Measurements from ENCODE around the gene ZNF385C. TPM values are rescaled to one million over a fixed set of nuclear protein-coding genes. Genes with fewer than 3 reads are reported as not detected.
"Not testable (repeated sequence)": the region's sequence is repeated elsewhere in the genome, so short reads cannot be mapped to it uniquely, and the experiment has no call there.

Gene ZNF385C
- total RNA-seq, 1 donor from 2014 or later: 1.3 TPM

DNA sequence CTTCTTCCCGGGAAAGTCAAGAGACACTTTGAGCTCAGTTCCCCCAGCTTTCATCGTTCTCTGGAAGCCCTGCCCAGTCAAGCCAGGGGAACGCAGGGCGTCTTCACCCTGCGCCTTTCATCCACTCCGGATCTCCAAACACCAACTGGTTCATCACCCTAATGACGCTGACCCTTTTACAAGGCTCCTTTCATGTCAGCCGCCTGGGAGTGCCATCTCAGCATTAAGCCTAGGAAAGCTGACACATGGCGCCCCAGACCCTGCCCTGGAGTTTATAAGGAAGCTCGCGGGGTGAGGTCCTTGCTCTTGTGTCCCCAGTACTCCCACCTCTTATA lies 80.4 kb downstream of the ZNF385C start:
- Mint-ChIP-seq H3K36me3 (ENCODE audit: low read depth, unreplicated experiment) (peaks cover 22% of the 10 kb centered on the region), H3K4me1 (ENCODE audit: unreplicated experiment) (peaks cover 50% of the 10 kb centered on the region), H3K27ac (ENCODE audit: unreplicated experiment) (peak overlapping the region; percentile 100), H3K27me3 (ENCODE audit: unreplicated experiment) (peaks cover 32% of the 10 kb centered on the region), H3K9me3 (ENCODE audit: unreplicated experiment) (no peaks in the 10 kb centered on the region), H3K4me3 (ENCODE audit: unreplicated experiment) (peak overlapping the region; percentile 100)
- no peak for DNase-seq (ENCODE audit: low spot score)
- TF ChIP-seq, protein P1, sequence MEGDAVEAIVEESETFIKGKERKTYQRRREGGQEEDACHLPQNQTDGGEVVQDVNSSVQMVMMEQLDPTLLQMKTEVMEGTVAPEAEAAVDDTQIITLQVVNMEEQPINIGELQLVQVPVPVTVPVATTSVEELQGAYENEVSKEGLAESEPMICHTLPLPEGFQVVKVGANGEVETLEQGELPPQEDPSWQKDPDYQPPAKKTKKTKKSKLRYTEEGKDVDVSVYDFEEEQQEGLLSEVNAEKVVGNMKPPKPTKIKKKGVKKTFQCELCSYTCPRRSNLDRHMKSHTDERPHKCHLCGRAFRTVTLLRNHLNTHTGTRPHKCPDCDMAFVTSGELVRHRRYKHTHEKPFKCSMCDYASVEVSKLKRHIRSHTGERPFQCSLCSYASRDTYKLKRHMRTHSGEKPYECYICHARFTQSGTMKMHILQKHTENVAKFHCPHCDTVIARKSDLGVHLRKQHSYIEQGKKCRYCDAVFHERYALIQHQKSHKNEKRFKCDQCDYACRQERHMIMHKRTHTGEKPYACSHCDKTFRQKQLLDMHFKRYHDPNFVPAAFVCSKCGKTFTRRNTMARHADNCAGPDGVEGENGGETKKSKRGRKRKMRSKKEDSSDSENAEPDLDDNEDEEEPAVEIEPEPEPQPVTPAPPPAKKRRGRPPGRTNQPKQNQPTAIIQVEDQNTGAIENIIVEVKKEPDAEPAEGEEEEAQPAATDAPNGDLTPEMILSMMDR (IDR thresholded peaks at IDR 0.05; ENCODE audit: unreplicated experiment): no peak

DNA sequence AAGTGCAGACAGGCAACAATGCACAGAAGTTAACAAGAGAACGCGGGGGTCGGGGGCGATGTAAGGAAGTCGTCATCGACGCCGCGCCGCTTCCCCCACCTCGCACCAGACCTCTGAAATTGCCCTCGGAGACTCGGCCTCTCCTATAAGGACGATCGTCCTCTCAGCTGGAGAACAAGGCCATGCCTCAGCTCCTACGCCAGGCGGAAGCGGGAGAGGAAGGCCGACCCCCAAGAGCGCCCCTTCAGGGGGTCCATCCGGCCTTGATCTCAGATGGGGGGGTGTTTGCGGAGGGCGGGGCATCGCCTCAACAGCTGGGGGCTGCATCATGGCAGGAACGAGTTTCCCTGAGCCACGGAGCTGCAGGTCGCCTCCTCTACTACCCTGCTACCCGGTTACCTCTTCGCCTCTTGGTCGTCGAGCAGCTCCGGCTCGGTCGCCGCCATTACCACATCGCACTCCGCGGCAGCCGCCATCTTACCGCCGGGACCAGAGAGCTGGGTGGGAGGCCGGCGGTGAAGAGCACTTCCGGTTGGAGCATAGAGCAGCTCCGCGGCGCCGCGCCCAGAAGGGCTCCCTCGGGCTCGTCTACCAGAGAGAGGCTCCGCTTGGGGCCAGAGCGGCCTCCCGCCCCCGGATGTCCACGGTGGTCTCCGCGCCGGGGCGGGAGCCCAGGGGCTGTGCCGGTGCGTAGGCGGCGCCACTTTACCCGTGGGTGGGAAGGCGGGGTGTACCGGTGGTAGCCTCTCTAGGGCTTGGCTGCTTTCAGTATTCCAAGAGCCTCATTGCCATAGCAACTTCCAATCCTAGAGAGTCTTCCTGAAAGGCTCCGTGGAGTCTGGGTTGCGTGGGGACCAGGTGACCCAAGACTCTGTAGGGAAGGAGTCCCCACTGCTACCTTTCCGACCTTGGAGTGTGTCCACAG lies 81.1 kb downstream of the ZNF385C start, which contains the start of gene DNAJC7:
TSS of gene DNAJC7 (minus strand) at position 499 of the 925 bp plus-strand sequence. CDS start at position 476, 23 bp downstream.
- TF ChIP-seq, protein P1 (IDR thresholded peaks at IDR 0.05; ENCODE audit: unreplicated experiment): no peak
- Mint-ChIP-seq H3K36me3 (ENCODE audit: low read depth, unreplicated experiment) (peaks cover 18% of the 10 kb centered on the region), H3K9me3 (ENCODE audit: unreplicated experiment) (no peaks in the 10 kb centered on the region), H3K4me3 (ENCODE audit: unreplicated experiment) (peak within 1 kb of the TSS; percentile 100), H3K27me3 (ENCODE audit: unreplicated experiment) (peaks cover 32% of the 10 kb centered on the region), H3K4me1 (ENCODE audit: unreplicated experiment) (peaks cover 48% of the 10 kb centered on the region), H3K27ac (ENCODE audit: unreplicated experiment) (peak within 1 kb of the TSS; percentile 100)
- DNase-seq (ENCODE audit: low spot score): peak; percentile 84

DNA sequence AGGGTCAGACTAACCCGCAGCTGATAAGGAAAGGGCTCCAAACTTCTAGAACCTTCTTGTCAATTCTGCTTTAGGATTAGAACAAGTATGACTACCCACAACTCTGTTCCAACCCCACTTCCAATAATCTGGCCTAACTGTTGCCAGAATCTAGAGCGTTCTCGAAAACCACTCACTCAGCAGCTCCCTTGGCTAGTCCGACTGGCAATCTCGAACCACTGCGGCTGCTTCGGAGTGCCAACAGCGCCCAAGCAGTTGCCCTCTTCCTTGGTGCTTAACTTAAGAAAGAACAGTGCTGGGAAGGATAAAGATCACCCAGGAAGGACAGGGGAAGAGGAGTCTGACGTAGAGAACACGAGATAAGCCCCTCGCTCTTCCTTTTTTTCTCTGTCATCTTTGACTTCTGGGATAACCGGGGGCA lies 81.9 kb downstream of the ZNF385C start:
- Mint-ChIP-seq H3K27ac (ENCODE audit: unreplicated experiment) (peak overlapping the region; percentile 100), H3K4me3 (ENCODE audit: unreplicated experiment) (peak overlapping the region; percentile 100), H3K36me3 (ENCODE audit: low read depth, unreplicated experiment) (peaks cover 13% of the 10 kb centered on the region), H3K4me1 (ENCODE audit: unreplicated experiment) (peaks cover 52% of the 10 kb centered on the region), H3K9me3 (ENCODE audit: unreplicated experiment) (no peaks in the 10 kb centered on the region), H3K27me3 (ENCODE audit: unreplicated experiment) (peaks cover 27% of the 10 kb centered on the region)
- no peak for DNase-seq (ENCODE audit: low spot score)
- TF ChIP-seq, protein P1 (IDR thresholded peaks at IDR 0.05; ENCODE audit: unreplicated experiment): no peak

GRCh38 chr17:42013740-42014139 lies 84.5 kb downstream of the ZNF385C start:
- peaks cover 34% of the 10 kb centered on the region for H3K4me1 Mint-ChIP-seq (ENCODE audit: unreplicated experiment)
- DNase-seq (ENCODE audit: low spot score); H3K36me3 Mint-ChIP-seq (ENCODE audit: low read depth, unreplicated experiment); H3K9me3 Mint-ChIP-seq (ENCODE audit: unreplicated experiment); H3K4me3 Mint-ChIP-seq (ENCODE audit: unreplicated experiment): not testable (repeated sequence)
- H3K27ac Mint-ChIP-seq (ENCODE audit: unreplicated experiment): peak overlapping the region; percentile 59
- peaks cover 14% of the 10 kb centered on the region for H3K27me3 Mint-ChIP-seq (ENCODE audit: unreplicated experiment)

DNA sequence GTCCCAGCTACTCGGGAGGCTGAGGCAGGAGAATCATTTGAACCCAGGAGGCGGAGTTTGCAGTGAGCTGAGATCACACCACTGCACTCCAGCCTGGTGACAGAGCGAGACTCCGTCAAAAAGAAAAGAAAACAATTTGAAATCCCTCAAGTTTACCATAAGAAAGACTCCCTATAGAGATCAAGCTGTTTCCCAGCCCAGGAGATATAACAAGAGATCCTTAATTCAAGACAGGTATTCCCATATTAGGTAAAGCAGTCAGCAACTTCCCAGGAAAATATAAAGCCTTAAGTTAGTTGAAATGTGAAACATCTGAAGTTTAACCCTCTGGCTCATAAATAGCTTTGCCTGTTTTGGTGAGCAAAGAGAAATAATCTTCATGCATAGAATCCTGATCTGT lies 85.9 kb downstream of the ZNF385C start:
- DNase-seq (ENCODE audit: low spot score); H3K4me3 Mint-ChIP-seq (ENCODE audit: unreplicated experiment); H3K9me3 Mint-ChIP-seq (ENCODE audit: unreplicated experiment); H3K27ac Mint-ChIP-seq (ENCODE audit: unreplicated experiment); H3K36me3 Mint-ChIP-seq (ENCODE audit: low read depth, unreplicated experiment): not testable (repeated sequence)
- Mint-ChIP-seq H3K4me1 (ENCODE audit: unreplicated experiment) (peaks cover 26% of the 10 kb centered on the region), H3K27me3 (ENCODE audit: unreplicated experiment) (peaks cover 11% of the 10 kb centered on the region)

Measured in endothelial cell (in vitro differentiated cells).